IMR-90 (cell line): Measurements from ENCODE around the gene ARHGEF17.

Source experiments
- CEBPB ChIP-seq: IDR thresholded peaks from 2 replicates; pipeline ENCODE4 v1.6.1; 2012; ENCODE audit warnings: low read depth, low read length, improper control_type of control experiment
- CHD1 ChIP-seq: IDR thresholded peaks from 2 replicates; pipeline ENCODE4 v1.6.1; 2012; ENCODE audit warnings: low read depth, low read length, improper control_type of control experiment
- CTCF ChIP-seq: conservative IDR thresholded peaks from 2 replicates; pipeline ENCODE4 v1.5.1; 2012; ENCODE audit warnings: mild to moderate bottlenecking, low read depth, low read length, improper control_type of control experiment
- MAFK ChIP-seq: IDR thresholded peaks from 2 replicates; pipeline ENCODE4 v1.6.1; 2012; ENCODE audit warnings: low read depth, low read length, improper control_type of control experiment
- MAZ ChIP-seq: IDR thresholded peaks from 2 replicates; pipeline ENCODE4 v1.6.1; 2012; ENCODE audit warnings: low read depth, mild to moderate bottlenecking, low read length, improper control_type of control experiment, moderate library complexity, borderline replicate concordance
- MXI1 ChIP-seq: IDR thresholded peaks from 2 replicates; pipeline ENCODE4 v1.6.1; 2012; ENCODE audit warnings: low read depth, mild to moderate bottlenecking, low read length, moderate library complexity, borderline replicate concordance
- NFE2L2 ChIP-seq: fragments of 150-350 bp; IDR thresholded peaks from 2 replicates; pipeline ENCODE4 v1.6.1; 2016; ENCODE audit warnings: low read depth, mild to moderate bottlenecking, low read length
- POLR2A ChIP-seq: IDR thresholded peaks from 2 replicates; pipeline ENCODE4 v1.6.1; 2012; ENCODE audit warnings: mild to moderate bottlenecking, low read depth, low read length
- RCOR1 ChIP-seq: IDR thresholded peaks from 2 replicates; pipeline ENCODE4 v1.6.1; 2012; ENCODE audit warnings: mild to moderate bottlenecking, low read length, improper control_type of control experiment; ENCODE audit not compliant: insufficient replicate concordance
- RFX5 ChIP-seq: IDR thresholded peaks from 2 replicates; pipeline ENCODE4 v1.8.0; 2012; ENCODE audit warnings: low read depth, mild to moderate bottlenecking, low read length, moderate library complexity
- USF2 ChIP-seq: fragments of 150-350 bp; IDR thresholded peaks from 2 replicates; pipeline ENCODE4 v1.6.1; 2017; ENCODE audit warnings: mild to moderate bottlenecking, antibody characterized with exemption, low read length, low read depth
- TF ChIP-seq, protein P1 (sequence below): fragments of 150-350 bp; IDR thresholded peaks from 2 replicates; pipeline ENCODE4 v1.6.1; 2016; ENCODE audit warnings: low read depth, mild to moderate bottlenecking, low read length, moderate library complexity, borderline replicate concordance

GRCh38 chr11:73327812-73328364, 19.8 kb downstream of the ARHGEF17 start:
- TF ChIP-seq CTCF (no peak), NFE2L2 (no peak), MAFK (no peak), POLR2A (no peak), USF2 (no peak), CEBPB (no peak), RFX5 (no peak), MXI1 (no peak), RCOR1 (peak; percentile 21), CHD1 (no peak), MAZ (no peak)
- TF ChIP-seq, protein P1, sequence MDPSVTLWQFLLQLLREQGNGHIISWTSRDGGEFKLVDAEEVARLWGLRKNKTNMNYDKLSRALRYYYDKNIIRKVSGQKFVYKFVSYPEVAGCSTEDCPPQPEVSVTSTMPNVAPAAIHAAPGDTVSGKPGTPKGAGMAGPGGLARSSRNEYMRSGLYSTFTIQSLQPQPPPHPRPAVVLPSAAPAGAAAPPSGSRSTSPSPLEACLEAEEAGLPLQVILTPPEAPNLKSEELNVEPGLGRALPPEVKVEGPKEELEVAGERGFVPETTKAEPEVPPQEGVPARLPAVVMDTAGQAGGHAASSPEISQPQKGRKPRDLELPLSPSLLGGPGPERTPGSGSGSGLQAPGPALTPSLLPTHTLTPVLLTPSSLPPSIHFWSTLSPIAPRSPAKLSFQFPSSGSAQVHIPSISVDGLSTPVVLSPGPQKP: no peak
